ENCODE data around the gene MTTP. TPM values are rescaled to one million over a fixed set of nuclear protein-coding genes. Genes with fewer than 3 reads are reported as not detected.

The MTTP gene
- polyA plus RNA-seq, 1 donor (not counting 4 experiments of a cell fraction or from before 2014, with no cell fraction given) = 0.05 TPM

GRCh38 chr4:99587803-99588202, 13.2 kb downstream of the MTTP start:
- dilution Hi-C loops (cut with MboI; ENCODE audit: extremely low pct_ligation_motif_present, low sequenced_read_pairs) = no loop called here
- Histone ChIP-seq H4K20me1 (ENCODE audit: control insufficient read depth, extremely low read depth, insufficient read depth, low read length) (no peaks in the 10 kb centered on the region), H3K36me3 (ENCODE audit: control insufficient read depth in 2 of 2, extremely low read depth in 1 of 2, insufficient read depth in 2 of 2, low read length in 2 of 2) (no peaks in the 10 kb centered on the region), H2AFZ (ENCODE audit: control insufficient read depth, low read length) (no peak overlapping the region), H3K27me3 (ENCODE audit: control insufficient read depth, extremely low read depth, insufficient read depth, low read length) (no peaks in the 10 kb centered on the region), H3K9ac (ENCODE audit: control insufficient read depth, extremely low read depth, insufficient read depth, low read length) (no peak overlapping the region), H3K9me3 (ENCODE audit: control insufficient read depth, low read depth, low read length) (no peaks in the 10 kb centered on the region), H3K27ac (ENCODE audit: control insufficient read depth, insufficient read depth, low read length) (no peak overlapping the region), H3K9me1 (ENCODE audit: control insufficient read depth, extremely low read depth, insufficient read depth, low read length) (no peaks in the 10 kb centered on the region), H3K4me3 (ENCODE audit: control insufficient read depth in 2 of 3, extremely low read depth in 1 of 3, insufficient read depth in 2 of 3, low read depth in 1 of 3, low read length in 3 of 3) (no peak overlapping the region), H3K4me2 (ENCODE audit: control insufficient read depth, extremely low read depth, insufficient read depth, low read depth, low read length) (no peak overlapping the region), H3K4me1 (ENCODE audit: control insufficient read depth, extremely low read depth, insufficient read depth, low read length) (no peaks in the 10 kb centered on the region), H3K79me2 (ENCODE audit: control insufficient read depth, insufficient read depth, low read length) (no peaks in the 10 kb centered on the region)
- TF ChIP-seq CTCF (optimal IDR thresholded peaks at IDR 0.05 in 1 of 3, IDR thresholded peaks at IDR 0.05 in 1 of 3, conservative IDR thresholded peaks at IDR 0.05 in 1 of 3; ENCODE audit: extremely low read depth in 1 of 3, insufficient read depth in 2 of 3, low read length in 3 of 3) (no peak), EZH2 (IDR thresholded peaks at IDR 0.05; ENCODE audit: low read length) (no peak)
- no peak for DNase-seq (ENCODE audit: low read depth, low spot score)
- FAIRE-seq = no peak

- H2AFZ ChIP-seq (ENCODE audit: control insufficient read depth, low read length) = no peak overlapping the region
These were observed 17.1 kb downstream of the MTTP start for GRCh38 chr4:99591757-99592156.

More at GRCh38 chr4:99591757-99592156, 17.1 kb downstream of the MTTP start:
- Histone ChIP-seq H3K79me2 (ENCODE audit: control insufficient read depth, insufficient read depth, low read length) (no peaks in the 10 kb centered on the region), H3K9ac (ENCODE audit: control insufficient read depth, extremely low read depth, insufficient read depth, low read length) (no peak overlapping the region), H4K20me1 (ENCODE audit: control insufficient read depth, extremely low read depth, insufficient read depth, low read length) (no peaks in the 10 kb centered on the region), H3K4me1 (ENCODE audit: control insufficient read depth, extremely low read depth, insufficient read depth, low read length) (no peaks in the 10 kb centered on the region), H3K9me3 (ENCODE audit: control insufficient read depth, low read depth, low read length) (no peaks in the 10 kb centered on the region), H3K27ac (ENCODE audit: control insufficient read depth, insufficient read depth, low read length) (no peak overlapping the region), H3K4me2 (ENCODE audit: control insufficient read depth, extremely low read depth, insufficient read depth, low read depth, low read length) (no peak overlapping the region), H3K4me3 (ENCODE audit: control insufficient read depth in 2 of 3, extremely low read depth in 1 of 3, insufficient read depth in 2 of 3, low read depth in 1 of 3, low read length in 3 of 3) (no peak overlapping the region), H3K27me3 (ENCODE audit: control insufficient read depth, extremely low read depth, insufficient read depth, low read length) (no peaks in the 10 kb centered on the region), H3K36me3 (ENCODE audit: control insufficient read depth in 2 of 2, extremely low read depth in 1 of 2, insufficient read depth in 2 of 2, low read length in 2 of 2) (no peaks in the 10 kb centered on the region), H3K9me1 (ENCODE audit: control insufficient read depth, extremely low read depth, insufficient read depth, low read length) (no peaks in the 10 kb centered on the region)
- TF ChIP-seq EZH2 (IDR thresholded peaks at IDR 0.05; ENCODE audit: low read length) (no peak), CTCF (optimal IDR thresholded peaks at IDR 0.05 in 1 of 3, IDR thresholded peaks at IDR 0.05 in 1 of 3, conservative IDR thresholded peaks at IDR 0.05 in 1 of 3; ENCODE audit: extremely low read depth in 1 of 3, insufficient read depth in 2 of 3, low read length in 3 of 3) (no peak)
- dilution Hi-C loops (cut with MboI; ENCODE audit: extremely low pct_ligation_motif_present, low sequenced_read_pairs) = no loop called here
- FAIRE-seq = no peak
- DNase-seq (ENCODE audit: low read depth, low spot score) = no peak

All from keratinocyte (primary cell).